Loucy (cell line): ENCODE results near the gene ZNF500.

Experiments used
- H2AFZ ChIP-seq: fragments of 200-600 bp; sonication (generic); 2 replicates; pipeline ENCODE4 v1.6.0; 2016; ENCODE audit warnings: antibody characterized with exemption, mild to moderate bottlenecking, low read length, moderate library complexity
- H3F3A ChIP-seq: fragments of 200-600 bp; 2 replicates; pipeline ENCODE4 v1.6.0; 2016; ENCODE audit warnings: antibody characterized with exemption, low read depth, mild to moderate bottlenecking
- H3K27me3 ChIP-seq: fragments of 200-600 bp; sonication (generic); 2 replicates; pipeline ENCODE4 v1.6.1; 2014; ENCODE audit warnings: low read length, mild to moderate bottlenecking; ENCODE audit not compliant: insufficient read depth, poor library complexity, severe bottlenecking
- H3K36me3 ChIP-seq: fragments of 200-600 bp; sonication (generic); 2 replicates; pipeline ENCODE4 v1.6.1; 2016; ENCODE audit warnings: low read length; ENCODE audit not compliant: insufficient read depth
- H3K4me1 ChIP-seq: fragments of 200-600 bp; sonication (generic); 2 replicates; pipeline ENCODE4 v1.5.1; 2014; ENCODE audit warnings: low read length, mild to moderate bottlenecking; ENCODE audit not compliant: insufficient read depth, poor library complexity, severe bottlenecking
- H3K4me2 ChIP-seq: fragments of 200-600 bp; sonication (generic); 2 replicates; pipeline ENCODE4 v1.6.0; 2014; ENCODE audit warnings: antibody characterized with exemption, low read length, low read depth, mild to moderate bottlenecking; ENCODE audit not compliant: poor library complexity, severe bottlenecking
- H3K4me3 ChIP-seq: fragments of 200-600 bp; sonication (generic); 2 replicates; pipeline ENCODE4 v1.5.1; 2014; ENCODE audit warnings: low read length, mild to moderate bottlenecking, mixed read lengths; ENCODE audit not compliant: poor library complexity, severe bottlenecking
- H3K79me2 ChIP-seq: fragments of 200-600 bp; sonication (generic); 2 replicates; pipeline ENCODE4 v1.6.1; 2014; ENCODE audit warnings: low read length; ENCODE audit not compliant: insufficient read depth
- H3K9ac ChIP-seq: fragments of 200-600 bp; sonication (generic); 2 replicates; pipeline ENCODE4 v1.6.0; 2014; ENCODE audit warnings: mild to moderate bottlenecking, low read depth, low read length, moderate library complexity; ENCODE audit not compliant: poor library complexity, severe bottlenecking
- H3K9me2 ChIP-seq: fragments of 200-600 bp; sonication (generic); replicated peaks from 2 replicates; pipeline ENCODE4 v1.6.1; 2016; ENCODE audit warnings: low read depth, low read length, mixed read lengths
- H3K9me3 ChIP-seq: fragments of 200-600 bp; sonication (generic); 2 replicates; pipeline ENCODE4 v1.6.1; 2014; ENCODE audit warnings: mild to moderate bottlenecking, antibody characterized with exemption, low read length, low read depth; ENCODE audit not compliant: insufficient read depth
- H4K20me1 ChIP-seq: fragments of 200-600 bp; sonication (generic); 2 replicates; pipeline ENCODE4 v1.6.0; 2014; ENCODE audit warnings: antibody characterized with exemption, low read length, mild to moderate bottlenecking; ENCODE audit not compliant: insufficient read depth, poor library complexity, severe bottlenecking
- EZH2phosphoT487 ChIP-seq: fragments of 200-600 bp; IDR thresholded peaks from 2 replicates; pipeline ENCODE4 v1.6.1; 2018; ENCODE audit warnings: antibody characterized with exemption, mild to moderate bottlenecking, moderate library complexity, borderline replicate concordance
- TF ChIP-seq, protein P1 (sequence below): fragments of 200-600 bp; sonication (generic); conservative IDR thresholded peaks from 2 replicates; pipeline ENCODE4 v1.5.1; 2014; ENCODE audit warnings: mild to moderate bottlenecking, antibody characterized with exemption, low read length

ZNF500 gene

DNA sequence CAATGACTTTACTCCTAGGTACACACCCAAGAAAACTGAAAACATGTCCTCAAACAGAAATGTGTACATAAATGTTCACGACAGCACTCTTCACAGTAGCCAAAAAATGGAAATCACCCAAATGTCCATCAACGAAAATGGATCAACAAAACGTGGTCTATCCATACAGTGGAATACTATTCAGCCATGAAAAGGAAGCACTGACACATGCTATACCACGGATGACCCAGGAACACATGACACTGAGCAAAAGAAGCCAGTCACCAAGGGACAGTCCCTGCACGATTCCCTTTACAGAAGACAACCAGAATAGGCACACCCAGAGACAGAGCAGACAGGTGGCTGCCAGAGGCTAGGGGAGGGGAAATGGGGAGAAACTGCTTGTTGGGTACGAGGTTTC is 11.3 kb downstream of the ZNF500 start:
- H2AFZ ChIP-seq, result no peak overlapping the region
- H3K27me3 ChIP-seq, result no peaks in the 10 kb centered on the region
- H3K9ac ChIP-seq, result no peak overlapping the region
- no peaks in the 10 kb centered on the region for H3K9me2 ChIP-seq
- no peak overlapping the region for H3K4me2 ChIP-seq
- no peaks in the 10 kb centered on the region for H3K4me1 ChIP-seq
- H3K4me3 ChIP-seq, result no peak overlapping the region
- no peaks in the 10 kb centered on the region for H3F3A ChIP-seq
- no peaks in the 10 kb centered on the region for H3K9me3 ChIP-seq
- no peaks in the 10 kb centered on the region for H3K79me2 ChIP-seq
- peaks cover 5% of the 10 kb centered on the region; the same call in 1 of the 2 replicates for H3K36me3 ChIP-seq
- TF ChIP-seq EZH2phosphoT487, result no peak
- TF ChIP-seq, protein P1, sequence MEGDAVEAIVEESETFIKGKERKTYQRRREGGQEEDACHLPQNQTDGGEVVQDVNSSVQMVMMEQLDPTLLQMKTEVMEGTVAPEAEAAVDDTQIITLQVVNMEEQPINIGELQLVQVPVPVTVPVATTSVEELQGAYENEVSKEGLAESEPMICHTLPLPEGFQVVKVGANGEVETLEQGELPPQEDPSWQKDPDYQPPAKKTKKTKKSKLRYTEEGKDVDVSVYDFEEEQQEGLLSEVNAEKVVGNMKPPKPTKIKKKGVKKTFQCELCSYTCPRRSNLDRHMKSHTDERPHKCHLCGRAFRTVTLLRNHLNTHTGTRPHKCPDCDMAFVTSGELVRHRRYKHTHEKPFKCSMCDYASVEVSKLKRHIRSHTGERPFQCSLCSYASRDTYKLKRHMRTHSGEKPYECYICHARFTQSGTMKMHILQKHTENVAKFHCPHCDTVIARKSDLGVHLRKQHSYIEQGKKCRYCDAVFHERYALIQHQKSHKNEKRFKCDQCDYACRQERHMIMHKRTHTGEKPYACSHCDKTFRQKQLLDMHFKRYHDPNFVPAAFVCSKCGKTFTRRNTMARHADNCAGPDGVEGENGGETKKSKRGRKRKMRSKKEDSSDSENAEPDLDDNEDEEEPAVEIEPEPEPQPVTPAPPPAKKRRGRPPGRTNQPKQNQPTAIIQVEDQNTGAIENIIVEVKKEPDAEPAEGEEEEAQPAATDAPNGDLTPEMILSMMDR, result no peak
- H4K20me1 ChIP-seq, result no peaks in the 10 kb centered on the region

DNA sequence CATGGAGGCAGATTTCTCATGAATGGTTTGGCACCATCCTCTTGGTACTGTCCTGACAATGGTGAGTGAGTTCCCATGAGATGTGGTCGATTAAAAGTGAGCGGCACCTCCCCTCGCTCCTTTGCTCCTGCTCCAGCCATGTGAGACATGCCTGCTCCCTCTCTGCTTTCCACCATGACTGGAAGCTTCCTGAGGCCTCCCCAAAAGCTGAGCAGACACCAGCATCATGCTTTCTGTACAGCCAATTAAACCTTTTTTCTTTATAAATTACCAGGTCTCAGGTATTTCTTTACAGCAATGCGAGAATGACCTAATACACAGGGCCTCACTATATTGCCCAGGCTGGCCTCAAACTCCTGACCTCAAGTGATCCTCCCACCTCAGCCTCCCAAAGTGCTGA is 12.1 kb downstream of the ZNF500 start:
- Histone ChIP-seq H3K4me3 (no peak overlapping the region), H3K9ac (no peak overlapping the region), H3K4me1 (no peaks in the 10 kb centered on the region), H3K36me3 (peaks cover 5% of the 10 kb centered on the region; the same call in 1 of the 2 replicates), H3K4me2 (no peak overlapping the region), H3K79me2 (no peaks in the 10 kb centered on the region), H3F3A (no peaks in the 10 kb centered on the region), H3K27me3 (no peaks in the 10 kb centered on the region), H3K9me3 (no peaks in the 10 kb centered on the region), H2AFZ (no peak overlapping the region), H4K20me1 (no peaks in the 10 kb centered on the region), H3K9me2 (no peaks in the 10 kb centered on the region)
- TF ChIP-seq, protein P1, result no peak
- no peak for TF ChIP-seq EZH2phosphoT487

DNA sequence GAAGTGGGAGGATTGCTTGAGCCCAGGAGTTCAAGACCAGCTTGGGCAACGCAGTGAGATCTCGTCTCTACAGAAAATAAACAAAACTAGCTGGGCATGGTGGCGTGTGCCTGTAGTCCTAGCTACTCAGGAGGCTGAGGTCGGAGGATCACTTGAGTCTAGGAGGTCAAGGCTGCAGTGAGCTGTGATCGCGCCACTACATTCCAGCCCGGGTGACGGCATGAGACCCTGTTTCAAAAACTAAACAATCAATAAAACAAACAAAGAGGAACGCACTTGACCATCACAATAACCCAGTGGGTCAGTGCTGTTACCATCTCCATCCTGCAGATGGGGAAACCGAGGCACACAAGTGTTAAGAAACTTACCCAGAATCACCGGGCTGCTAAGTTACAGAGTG is 13.7 kb downstream of the ZNF500 start:
- Histone ChIP-seq H3K4me3 (no peak overlapping the region), H3F3A (no peaks in the 10 kb centered on the region), H3K4me2 (no peak overlapping the region), H3K27me3 (no peaks in the 10 kb centered on the region), H3K9me3 (no peaks in the 10 kb centered on the region), H2AFZ (no peak overlapping the region), H3K9me2 (no peaks in the 10 kb centered on the region), H3K79me2 (no peaks in the 10 kb centered on the region), H4K20me1 (no peaks in the 10 kb centered on the region), H3K4me1 (no peaks in the 10 kb centered on the region), H3K36me3 (peaks cover 5% of the 10 kb centered on the region; the same call in 1 of the 2 replicates), H3K9ac (no peak overlapping the region)
- no peak for TF ChIP-seq EZH2phosphoT487
- TF ChIP-seq, protein P1, result no peak
